Measurements from ENCODE around the gene CHMP1B.
A peak's percentile ranks its signal among the peaks of the same experiment; 100 is the strongest.

CHMP1B gene

DNA sequence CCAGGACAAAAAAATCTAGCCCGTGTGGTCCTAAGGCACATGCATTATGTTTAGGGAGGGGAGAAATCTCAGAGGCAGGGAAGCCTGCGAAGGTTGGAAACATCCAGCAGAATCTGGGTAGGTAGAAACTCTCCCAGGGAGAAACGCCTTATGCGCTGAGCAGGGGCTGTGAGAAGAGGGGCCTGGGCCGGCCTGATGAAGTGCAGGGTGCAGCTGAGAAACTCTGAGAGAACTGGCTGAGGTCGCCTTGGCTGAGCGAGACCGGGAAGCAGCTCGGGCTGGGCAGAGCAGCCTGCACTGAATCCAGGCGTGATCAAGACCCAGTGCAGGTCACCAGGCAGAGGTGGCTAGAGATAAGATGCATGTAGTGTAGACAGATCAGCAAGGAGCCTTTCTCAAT is 15.1 kb downstream of the CHMP1B start:
- CTCF ChIA-PET, result no interaction called here
- no peak for TF ChIP-seq ARNT (IDR thresholded peaks at IDR 0.05)
- no peak for TF ChIP-seq BHLHE40 (IDR thresholded peaks at IDR 0.05; ENCODE audit: borderline replicate concordance)
- no peak for DNase-seq (ENCODE audit: extremely low spot score)
- POLR2A ChIA-PET, result no interaction called here

DNA sequence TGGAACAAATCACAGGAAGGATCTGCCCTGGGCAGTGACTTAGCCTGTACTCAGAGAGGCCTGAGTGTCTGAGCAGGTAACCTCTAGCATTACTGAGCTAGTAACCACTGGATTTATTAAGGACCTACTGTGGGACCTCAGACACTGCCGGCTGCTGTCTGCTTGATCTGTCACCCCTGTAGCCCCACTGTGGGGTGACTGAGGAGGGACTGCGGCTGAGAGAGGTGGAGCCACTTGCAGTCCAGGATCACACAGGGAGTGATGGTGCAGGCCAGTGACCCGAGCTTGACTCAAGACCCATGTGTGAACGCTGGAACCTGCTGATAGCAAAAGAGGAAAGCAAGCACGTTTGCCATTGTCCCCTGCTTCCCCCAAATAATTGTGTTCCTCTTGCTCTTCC is 15.6 kb downstream of the CHMP1B start:
- DNase-seq (ENCODE audit: extremely low spot score), result no peak
- ChIA-PET CTCF (no interaction called here), POLR2A (no interaction called here)
- TF ChIP-seq ZNF384 (IDR thresholded peaks at IDR 0.05) (no peak), SUZ12 (IDR thresholded peaks at IDR 0.05) (no peak), CTBP1 (IDR thresholded peaks at IDR 0.05; ENCODE audit: borderline replicate concordance) (no peak), FOXM1 (IDR thresholded peaks at IDR 0.05; ENCODE audit: borderline replicate concordance) (no peak), ELF4 (IDR thresholded peaks at IDR 0.05) (no peak)

DNA sequence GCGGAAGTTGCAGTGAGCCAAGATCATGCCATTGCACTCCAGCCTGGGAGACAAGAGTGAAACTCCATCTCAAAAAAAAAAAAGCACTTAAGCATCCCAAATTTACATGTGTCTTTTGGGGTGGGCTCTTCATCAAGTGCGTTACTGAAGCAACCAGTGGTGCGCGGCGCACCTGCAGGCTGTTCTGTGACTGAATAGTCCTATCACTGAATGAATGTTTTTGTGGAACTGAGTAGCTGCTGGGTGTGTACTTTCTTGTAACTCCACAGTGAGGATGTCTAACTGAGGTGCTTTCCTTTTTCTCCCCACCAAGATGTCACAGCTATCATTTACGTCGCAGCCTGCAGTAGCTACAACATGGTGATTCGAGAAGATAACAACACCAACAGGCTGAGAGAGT is 17.0 kb downstream of the CHMP1B start:
- DNase-seq (ENCODE audit: extremely low spot score), result no peak
- no peak for TF ChIP-seq LEF1 (IDR thresholded peaks at IDR 0.05; ENCODE audit: borderline replicate concordance)
- TF ChIP-seq FOXA1 (IDR thresholded peaks at IDR 0.05), result no peak
- no peak for TF ChIP-seq SP1 (IDR thresholded peaks at IDR 0.05)
- no peak for TF ChIP-seq NFRKB (IDR thresholded peaks at IDR 0.05)
- no peak for TF ChIP-seq FOXM1 (IDR thresholded peaks at IDR 0.05; ENCODE audit: borderline replicate concordance)
- TF ChIP-seq SUZ12 (IDR thresholded peaks at IDR 0.05), result no peak
- no peak for TF ChIP-seq ARNT (IDR thresholded peaks at IDR 0.05)
- no peak for TF ChIP-seq HDGF (IDR thresholded peaks at IDR 0.05; ENCODE audit: borderline replicate concordance)
- TF ChIP-seq BHLHE40 (IDR thresholded peaks at IDR 0.05; ENCODE audit: borderline replicate concordance), result no peak
- TF ChIP-seq, protein P1, sequence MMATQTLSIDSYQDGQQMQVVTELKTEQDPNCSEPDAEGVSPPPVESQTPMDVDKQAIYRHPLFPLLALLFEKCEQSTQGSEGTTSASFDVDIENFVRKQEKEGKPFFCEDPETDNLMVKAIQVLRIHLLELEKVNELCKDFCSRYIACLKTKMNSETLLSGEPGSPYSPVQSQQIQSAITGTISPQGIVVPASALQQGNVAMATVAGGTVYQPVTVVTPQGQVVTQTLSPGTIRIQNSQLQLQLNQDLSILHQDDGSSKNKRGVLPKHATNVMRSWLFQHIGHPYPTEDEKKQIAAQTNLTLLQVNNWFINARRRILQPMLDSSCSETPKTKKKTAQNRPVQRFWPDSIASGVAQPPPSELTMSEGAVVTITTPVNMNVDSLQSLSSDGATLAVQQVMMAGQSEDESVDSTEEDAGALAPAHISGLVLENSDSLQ (IDR thresholded peaks at IDR 0.05), result no peak
- no peak for TF ChIP-seq ELF4 (IDR thresholded peaks at IDR 0.05)
- no peak for TF ChIP-seq ZNF384 (IDR thresholded peaks at IDR 0.05)
- no peak for TF ChIP-seq L3MBTL2 (conservative IDR thresholded peaks at IDR 0.05)
- TF ChIP-seq CTBP1 (IDR thresholded peaks at IDR 0.05; ENCODE audit: borderline replicate concordance), result no peak
- TF ChIP-seq FOXK2 (IDR thresholded peaks at IDR 0.05), result no peak
- POLR2A ChIA-PET, result no interaction called here
- CTCF ChIA-PET, result no interaction called here

DNA sequence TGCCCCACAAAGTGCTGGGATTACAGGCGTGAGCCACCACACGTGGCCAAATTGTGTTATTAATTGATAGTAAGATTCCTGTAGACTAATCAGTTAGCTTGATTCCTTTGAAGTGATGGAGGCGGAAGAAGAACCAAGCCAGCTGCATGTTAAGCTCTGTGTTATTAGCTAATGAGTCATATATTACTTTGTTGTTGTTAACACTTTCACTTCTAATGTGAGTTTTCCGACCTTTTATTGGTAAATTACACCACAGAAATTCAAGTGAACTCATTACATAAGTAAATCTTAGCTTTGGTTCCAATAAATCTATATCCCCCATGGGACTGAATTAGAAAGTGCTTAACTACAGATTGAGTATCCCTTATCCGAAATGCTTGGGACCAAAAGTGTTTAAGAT is 20.3 kb downstream of the CHMP1B start:
- CTCF ChIA-PET, result interaction anchor here (0.6 kb wide), 1 partner anchor 168 kb away, joined by 3 read pairs; no protein-coding TSS in a partner anchor
- TF ChIP-seq FOXA1 (IDR thresholded peaks at IDR 0.05), result no peak
- no peak for TF ChIP-seq BHLHE40 (IDR thresholded peaks at IDR 0.05; ENCODE audit: borderline replicate concordance)
- TF ChIP-seq TARDBP (IDR thresholded peaks at IDR 0.05), result no peak
- TF ChIP-seq ELF4 (IDR thresholded peaks at IDR 0.05), result no peak
- no peak for TF ChIP-seq L3MBTL2 (conservative IDR thresholded peaks at IDR 0.05)
- no peak for TF ChIP-seq ARNT (IDR thresholded peaks at IDR 0.05)
- TF ChIP-seq LEF1 (IDR thresholded peaks at IDR 0.05; ENCODE audit: borderline replicate concordance), result no peak
- TF ChIP-seq NFRKB (IDR thresholded peaks at IDR 0.05), result no peak
- TF ChIP-seq SP1 (IDR thresholded peaks at IDR 0.05), result no peak
- TF ChIP-seq SUZ12 (IDR thresholded peaks at IDR 0.05), result no peak
- no peak for TF ChIP-seq CTBP1 (IDR thresholded peaks at IDR 0.05; ENCODE audit: borderline replicate concordance)
- TF ChIP-seq HDGF (IDR thresholded peaks at IDR 0.05; ENCODE audit: borderline replicate concordance), result no peak
- TF ChIP-seq ZNF384 (IDR thresholded peaks at IDR 0.05), result no peak
- TF ChIP-seq, protein P1 (IDR thresholded peaks at IDR 0.05), result no peak
- TF ChIP-seq FOXK2 (IDR thresholded peaks at IDR 0.05), result no peak
- no peak for TF ChIP-seq FOXM1 (IDR thresholded peaks at IDR 0.05; ENCODE audit: borderline replicate concordance)
- no peak for DNase-seq (ENCODE audit: extremely low spot score)
- POLR2A ChIA-PET, result interaction anchor here (0.6 kb wide), 1 partner anchor 21 kb away, joined by 3 read pairs; no protein-coding TSS in a partner anchor

DNA sequence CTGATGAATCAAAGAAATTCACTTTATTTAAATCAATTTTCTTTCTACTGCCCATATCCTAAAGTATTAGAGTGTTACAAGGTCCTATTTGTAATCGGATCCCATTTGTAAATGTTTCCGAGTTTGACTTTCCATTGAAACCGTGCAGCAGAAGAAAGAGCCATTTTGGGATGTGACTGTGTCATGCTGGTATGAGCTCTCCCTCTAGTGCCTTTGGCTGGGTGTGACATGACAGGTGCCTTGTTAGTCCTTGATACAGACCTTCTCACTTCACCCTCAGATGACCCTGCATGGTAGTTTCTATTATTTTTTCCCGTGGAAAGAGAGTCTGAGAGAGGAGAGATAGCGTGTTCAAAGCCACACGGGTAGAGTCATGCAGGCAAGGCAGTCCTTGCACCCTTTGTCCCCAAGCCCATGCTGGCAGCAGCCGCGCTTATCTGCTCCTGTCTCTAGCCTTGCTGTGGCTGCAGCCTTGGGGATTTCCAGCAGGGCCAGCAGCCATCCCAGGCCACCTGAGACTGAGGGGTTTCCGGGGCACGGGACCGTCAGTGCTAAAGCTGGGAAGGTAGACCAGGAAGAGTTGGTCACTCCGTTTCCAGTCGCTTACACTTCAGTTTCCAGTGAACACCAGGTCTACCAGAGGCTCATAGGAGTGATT is 21.4 kb downstream of the CHMP1B start:
- DNase-seq (ENCODE audit: extremely low spot score), result peak; percentile 31
- POLR2A ChIA-PET, result no interaction called here
- CTCF ChIA-PET, result no interaction called here
- TF ChIP-seq HDGF (IDR thresholded peaks at IDR 0.05; ENCODE audit: borderline replicate concordance) (no peak), FOXK2 (IDR thresholded peaks at IDR 0.05) (no peak), ZNF384 (IDR thresholded peaks at IDR 0.05) (no peak), SUZ12 (IDR thresholded peaks at IDR 0.05) (no peak), NFRKB (IDR thresholded peaks at IDR 0.05) (no peak), L3MBTL2 (conservative IDR thresholded peaks at IDR 0.05) (no peak), CTBP1 (IDR thresholded peaks at IDR 0.05; ENCODE audit: borderline replicate concordance) (no peak), ARNT (IDR thresholded peaks at IDR 0.05) (no peak), ELF4 (IDR thresholded peaks at IDR 0.05) (no peak), FOXA1 (IDR thresholded peaks at IDR 0.05) (no peak), TARDBP (IDR thresholded peaks at IDR 0.05) (no peak), FOXM1 (IDR thresholded peaks at IDR 0.05; ENCODE audit: borderline replicate concordance) (no peak), BHLHE40 (IDR thresholded peaks at IDR 0.05; ENCODE audit: borderline replicate concordance) (no peak), LEF1 (IDR thresholded peaks at IDR 0.05; ENCODE audit: borderline replicate concordance) (no peak), SP1 (IDR thresholded peaks at IDR 0.05) (no peak)
- TF ChIP-seq, protein P1 (IDR thresholded peaks at IDR 0.05), result no peak

DNA sequence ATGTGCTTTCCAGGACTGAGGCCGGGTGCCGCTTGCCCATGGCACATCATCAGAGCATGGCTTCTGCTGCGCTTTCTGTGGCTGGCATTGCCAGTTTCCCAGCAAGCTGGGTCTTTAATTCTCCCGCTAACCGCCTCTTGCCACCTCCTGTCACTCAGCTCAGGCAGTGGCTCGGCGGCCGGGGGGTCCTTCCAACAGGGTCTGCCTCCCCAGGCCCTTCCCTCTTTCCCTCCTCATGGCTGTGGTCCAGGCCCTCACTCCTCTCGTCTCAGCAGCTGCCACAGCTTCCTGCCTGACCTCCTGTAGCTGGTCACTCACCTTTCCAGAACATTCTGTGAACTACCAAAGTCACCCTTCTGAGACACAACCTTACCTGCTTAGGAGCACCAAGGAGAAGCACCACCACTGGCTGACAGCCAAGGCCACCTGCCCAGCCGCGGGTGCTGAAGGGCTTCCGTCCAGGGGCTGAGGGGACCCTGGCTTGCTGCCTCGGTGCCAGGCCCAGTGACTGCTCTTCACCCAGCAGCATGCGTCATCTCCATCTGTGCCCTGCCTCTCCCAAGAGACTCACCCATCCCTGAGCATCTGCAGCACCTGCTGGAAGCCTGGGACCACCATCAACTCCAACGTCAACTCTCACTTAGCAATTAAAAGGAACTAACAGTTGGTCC is 22.6 kb downstream of the CHMP1B start:
- TF ChIP-seq ELF4 (IDR thresholded peaks at IDR 0.05) (no peak), FOXK2 (IDR thresholded peaks at IDR 0.05) (no peak), NFRKB (IDR thresholded peaks at IDR 0.05) (no peak), TARDBP (IDR thresholded peaks at IDR 0.05) (no peak), ZNF384 (IDR thresholded peaks at IDR 0.05) (no peak)
- CTCF ChIA-PET, result no interaction called here
- DNase-seq (ENCODE audit: extremely low spot score), result no peak
- POLR2A ChIA-PET, result no interaction called here

All from HEK293T (cell line).